Fibroblast of peridontal ligament (primary cell): Measurements from ENCODE around the gene FMO4.
"Not testable (repeated sequence)": the region's sequence is repeated elsewhere in the genome, so short reads cannot be mapped to it uniquely, and the experiment has no call there.

Source experiments
- DNase-seq: peaks from one replicate; pipeline ENCODE4 v3.0.0-alpha.2; 2010; ENCODE audit errors: extremely low read depth

The FMO4 gene

GRCh38 chr1:171390740-171391139, 76.8 kb downstream of the FMO4 start:
- DNase-seq = not testable (repeated sequence)
